H9 (cell line): Measurements from ENCODE around the gene ALDH9A1. TPM values are rescaled to one million over a fixed set of nuclear protein-coding genes. Genes with fewer than 3 reads are reported as not detected.
A peak's percentile ranks its signal among the peaks of the same experiment; 100 is the strongest.
"Not testable (repeated sequence)": the region's sequence is repeated elsewhere in the genome, so short reads cannot be mapped to it uniquely, and the experiment has no call there.

Source experiments
- DNase-seq: peaks from one replicate; pipeline ENCODE4 v3.0.0-alpha.2; 2017
- H2AFZ ChIP-seq: one replicate; pipeline ENCODE4 v1.6.1; 2013; ENCODE audit warnings: mild to moderate bottlenecking, low read length, control low read depth, moderate library complexity
- H2AK5ac ChIP-seq: 2 replicates; pipeline ENCODE4 v1.6.1; 2013; ENCODE audit warnings: low read length, control low read depth, mixed read lengths; ENCODE audit not compliant: insufficient read length
- H2BK120ac ChIP-seq: one replicate; pipeline ENCODE4 v1.6.1; 2013; ENCODE audit warnings: low read depth, mild to moderate bottlenecking, low read length, control low read depth, inconsistent platforms; ENCODE audit not compliant: poor library complexity, severe bottlenecking
- H2BK12ac ChIP-seq: 2 replicates; pipeline ENCODE4 v1.6.1; 2013; ENCODE audit warnings: low read length, control low read depth, mixed read lengths, low read depth; ENCODE audit not compliant: insufficient read length
- H2BK15ac ChIP-seq: 2 replicates; pipeline ENCODE4 v1.6.1; 2013; ENCODE audit warnings: low read depth, low read length, control low read depth
- H2BK20ac ChIP-seq: one replicate; pipeline ENCODE4 v1.6.1; 2013; ENCODE audit warnings: low read depth, mild to moderate bottlenecking, low read length, control low read depth, inconsistent platforms; ENCODE audit not compliant: poor library complexity, severe bottlenecking
- H2BK5ac ChIP-seq: 2 replicates; pipeline ENCODE4 v1.6.1; 2013; ENCODE audit warnings: low read length, control low read depth, mixed read lengths; ENCODE audit not compliant: insufficient read length
- H3K14ac ChIP-seq: 2 replicates; pipeline ENCODE4 v1.6.1; 2013; ENCODE audit warnings: low read length, control low read depth; ENCODE audit not compliant: insufficient read depth
- H3K18ac ChIP-seq: 2 replicates; pipeline ENCODE4 v1.6.1; 2013; ENCODE audit warnings: low read depth, mild to moderate bottlenecking, mixed read lengths, low read length, control low read depth; ENCODE audit not compliant: insufficient read length
- H3K23ac ChIP-seq: 2 replicates; pipeline ENCODE4 v1.6.1; 2013; ENCODE audit warnings: low read length, control low read depth, mixed read lengths, low read depth; ENCODE audit not compliant: insufficient read length
- H3K23me2 ChIP-seq: 2 replicates; pipeline ENCODE4 v1.6.1; 2013; ENCODE audit warnings: low read depth, mild to moderate bottlenecking, mixed read lengths, low read length, control low read depth; ENCODE audit not compliant: insufficient read length, poor library complexity, severe bottlenecking
- H3K27ac ChIP-seq: 2 replicates; pipeline ENCODE4 v1.5.1; 2013; ENCODE audit warnings: low read length, control low read depth, mixed read lengths, low read depth; ENCODE audit not compliant: insufficient read length
- H3K27me3 ChIP-seq: 2 replicates; pipeline ENCODE4 v1.6.1; 2013; ENCODE audit warnings: low read length, control low read depth, inconsistent platforms; ENCODE audit not compliant: insufficient read depth
- H3K4ac ChIP-seq: 2 replicates; pipeline ENCODE4 v1.6.1; 2013; ENCODE audit warnings: low read depth, mild to moderate bottlenecking, control low read depth, inconsistent platforms, low read length, moderate library complexity
- H3K4me1 ChIP-seq: 2 replicates; pipeline ENCODE4 v1.6.1; 2013; ENCODE audit warnings: low read length, control low read depth, inconsistent platforms; ENCODE audit not compliant: insufficient read depth
- H3K4me2 ChIP-seq: 2 replicates; pipeline ENCODE4 v1.6.1; 2013; ENCODE audit warnings: low read length, control low read depth, mixed read lengths; ENCODE audit not compliant: insufficient read length, insufficient read depth
- H3K56ac ChIP-seq: 2 replicates; pipeline ENCODE4 v1.6.1; 2013; ENCODE audit warnings: low read depth, mild to moderate bottlenecking, mixed read lengths, low read length, control low read depth; ENCODE audit not compliant: insufficient read length
- H3K79me1 ChIP-seq: 2 replicates; pipeline ENCODE4 v1.6.1; 2013; ENCODE audit warnings: low read depth, mild to moderate bottlenecking, moderate library complexity, low read length, control low read depth, inconsistent platforms; ENCODE audit not compliant: insufficient read depth, poor library complexity, severe bottlenecking
- H3K79me2 ChIP-seq: 2 replicates; pipeline ENCODE4 v1.6.1; 2013; ENCODE audit warnings: low read length, control low read depth, inconsistent platforms; ENCODE audit not compliant: insufficient read depth
- H3K9ac ChIP-seq: 2 replicates; pipeline ENCODE4 v1.6.1; 2013; ENCODE audit warnings: low read length, control low read depth, mixed read lengths; ENCODE audit not compliant: insufficient read length; ENCODE audit errors: extremely low read depth
- H3K9me3 ChIP-seq: one replicate; pipeline ENCODE4 v1.6.1; 2013; ENCODE audit warnings: low read depth, low read length, inconsistent platforms; ENCODE audit not compliant: control insufficient read depth
- H3T11ph ChIP-seq: one replicate; pipeline ENCODE4 v1.6.1; 2013; ENCODE audit warnings: mild to moderate bottlenecking, low read length, control low read depth, inconsistent platforms
- H4K20me1 ChIP-seq: one replicate; pipeline ENCODE4 v1.6.1; 2013; ENCODE audit not compliant: control insufficient read depth, insufficient read length, insufficient read depth
- H4K5ac ChIP-seq: 2 replicates; pipeline ENCODE4 v1.6.1; 2013; ENCODE audit warnings: low read depth, mild to moderate bottlenecking, mixed read lengths, low read length, control low read depth; ENCODE audit not compliant: insufficient read length
- H4K8ac ChIP-seq: replicated peaks from 2 replicates; pipeline ENCODE4 v1.6.1; 2013; ENCODE audit warnings: low read length, control low read depth, mixed read lengths, low read depth; ENCODE audit not compliant: insufficient read length
- H4K91ac ChIP-seq: 2 replicates; pipeline ENCODE4 v1.6.1; 2013; ENCODE audit warnings: low read depth, mild to moderate bottlenecking, moderate library complexity, mixed read lengths, low read length, control low read depth; ENCODE audit not compliant: insufficient read length
- H3K27ac Mint-ChIP-seq, 3 experiments: 2 replicates in 2 of 3; 3 replicates in 1 of 3; pipeline ENCODE4 v1.8.0; 2020 to 2021; ENCODE audit warnings: mixed read lengths in 3 of 3, mild to moderate bottlenecking in 1 of 3, moderate library complexity in 1 of 3
- H3K27me3 Mint-ChIP-seq: 2 replicates; pipeline ENCODE4 v1.8.0; 2021; ENCODE audit warnings: low read depth, mild to moderate bottlenecking, moderate library complexity, mixed read lengths
- H3K36me3 Mint-ChIP-seq, 3 experiments: 2 replicates in 2 of 3; 3 replicates in 1 of 3; pipeline ENCODE4 v1.8.0; 2020 to 2021; ENCODE audit warnings: low read depth in 3 of 3, mixed read lengths in 3 of 3; ENCODE audit not compliant: insufficient read depth in 1 of 3
- H3K4me1 Mint-ChIP-seq, 2 experiments: 2 replicates each; pipeline ENCODE4 v1.8.0; 2020; ENCODE audit warnings: mixed read lengths in 2 of 2
- H3K4me3 Mint-ChIP-seq, 2 experiments: 2 replicates in 1 of 2; 3 replicates in 1 of 2; pipeline ENCODE4 v1.8.0; 2020 to 2021; ENCODE audit warnings: mild to moderate bottlenecking in 2 of 2, mixed read lengths in 2 of 2, moderate library complexity in 1 of 2
- H3K9me3 Mint-ChIP-seq, 2 experiments: 2 replicates in 1 of 2; 3 replicates in 1 of 2; pipeline ENCODE4 v1.8.0; 2020; ENCODE audit warnings: mild to moderate bottlenecking in 2 of 2, mixed read lengths in 2 of 2, moderate library complexity in 1 of 2
- CTCF ChIP-seq: fragments of 200-600 bp; sonication (generic); conservative IDR thresholded peaks from 3 replicates; pipeline ENCODE4 v1.8.0; 2021; ENCODE audit warnings: antibody characterized with exemption, mild to moderate bottlenecking
- WGBS: extraction: QIAGEN DNeasy Blood & Tissue Kit; methylation state at CpG from one replicate; pipeline ENCODE4 v1.1.7; 2013; ENCODE audit warnings: missing lambda C conversion rate, low lambda C conversion rate, mixed read lengths; ENCODE audit not compliant: insufficient read length; ENCODE audit errors: extremely low coverage; 5-methylcytosine and 5-hydroxymethylcytosine counted together
- total RNA-seq: library from RNA; stranded (reverse); gene quantifications from 2 replicates; pipeline ENCODE4 v1.2.1, GENCODE V29; 2021

The ALDH9A1 gene
- total RNA-seq, 1 experiment from 2014 or later: 55.0 TPM

- H3K56ac ChIP-seq: no peak overlapping the region
- H2BK20ac ChIP-seq: no peak overlapping the region
- H3K36me3 Mint-ChIP-seq: no peaks in the 10 kb centered on the region
- H2AFZ ChIP-seq: no peak overlapping the region
- no peaks in the 10 kb centered on the region; a peak in 1 of 5 replicates for H3K9me3 Mint-ChIP-seq
- H3K79me2 ChIP-seq: no peaks in the 10 kb centered on the region
- no CpG with 5 or more reads among the region's 2 CpGs for WGBS
- no peak overlapping the region for H2AK5ac ChIP-seq
- no peak overlapping the region for H3K14ac ChIP-seq
- no peak overlapping the region for H3K4me3 Mint-ChIP-seq
- H3K4me1 Mint-ChIP-seq: peaks cover 2 to 3% of the 10 kb centered on the region in 2 experiments; a peak in 1 of 4 replicates
- H3K27me3 ChIP-seq: no peaks in the 10 kb centered on the region; the same call in 1 of the 2 replicates
- H3K4me2 ChIP-seq: no peak overlapping the region
- H3K18ac ChIP-seq: no peak overlapping the region
- H2BK12ac ChIP-seq: no peak overlapping the region
- no peak overlapping the region for H4K91ac ChIP-seq
- no peaks in the 10 kb centered on the region for H3K23me2 ChIP-seq
- no peak overlapping the region for H2BK120ac ChIP-seq
- no peaks in the 10 kb centered on the region for H4K20me1 ChIP-seq
- H4K8ac ChIP-seq: no peak overlapping the region
- H3K4ac ChIP-seq: no peak overlapping the region
- peaks cover 8% of the 10 kb centered on the region for H3K27me3 Mint-ChIP-seq
- H3K9me3 ChIP-seq: no peaks in the 10 kb centered on the region
- no peak overlapping the region for H3K9ac ChIP-seq
- H3K4me1 ChIP-seq: no peaks in the 10 kb centered on the region
- H4K5ac ChIP-seq: no peak overlapping the region
- no peak overlapping the region for H3K27ac Mint-ChIP-seq
- no peaks in the 10 kb centered on the region for H3K79me1 ChIP-seq
- no peak overlapping the region for H2BK15ac ChIP-seq
- no peak overlapping the region for H2BK5ac ChIP-seq
- no peak overlapping the region for H3K27ac ChIP-seq
- no peak overlapping the region for H3T11ph ChIP-seq
- H3K23ac ChIP-seq: no peak overlapping the region
- no peak for DNase-seq
- no peak for TF ChIP-seq CTCF
Observed at GRCh38 chr1:165703648-165704047, 5.3 kb upstream of the ALDH9A1 start.

GRCh38 chr1:165701922-165702321 is 3.6 kb upstream of the ALDH9A1 start:
- H3K27ac Mint-ChIP-seq: peak overlapping the region in 1 of 3 experiments; percentile 59; a peak in 1 of 7 replicates
- not testable (repeated sequence) for H3K56ac ChIP-seq, H3K4me1 Mint-ChIP-seq, H3K4ac ChIP-seq, H3K9me3 ChIP-seq, H3K36me3 Mint-ChIP-seq, H3K23ac ChIP-seq, H2BK120ac ChIP-seq, H2AK5ac ChIP-seq, H3K27me3 Mint-ChIP-seq, H2BK20ac ChIP-seq, H2BK15ac ChIP-seq, H3K4me1 ChIP-seq, H4K5ac ChIP-seq, H3K9me3 Mint-ChIP-seq, H3K79me1 ChIP-seq, H3K27ac ChIP-seq, H2BK5ac ChIP-seq, H3K27me3 ChIP-seq, H3K18ac ChIP-seq, H4K91ac ChIP-seq, H3K14ac ChIP-seq, H3T11ph ChIP-seq, H2AFZ ChIP-seq, H3K4me3 Mint-ChIP-seq, H3K79me2 ChIP-seq, H3K9ac ChIP-seq, H4K20me1 ChIP-seq, H3K23me2 ChIP-seq, H2BK12ac ChIP-seq, DNase-seq, H3K4me2 ChIP-seq, H4K8ac ChIP-seq
- WGBS: no CpG with 5 or more reads among the region's 7 CpGs
